Measurements from ENCODE around the gene BLMH. TPM values are rescaled to one million over a fixed set of nuclear protein-coding genes. Genes with fewer than 3 reads are reported as not detected.
"Not testable (repeated sequence)": the region's sequence is repeated elsewhere in the genome, so short reads cannot be mapped to it uniquely, and the experiment has no call there.

Gene BLMH
- total and polyA plus RNA-seq, 8 donors, result 11.8 to 24.6 (median 17.6) TPM

- WGBS, 2 donors, result 88 to 89% methylated on average over 7 of the region's 7 CpGs
- intact Hi-C loops (cut with DNase I), result no loop called here
- no peak overlapping the region for H3K4me3 ChIP-seq
- ATAC-seq (no peak), DNase-seq (no peak), FAIRE-seq (no peak)
- no peaks in the 10 kb centered on the region for H3K9me3 ChIP-seq
- H3K27ac ChIP-seq, result no peak overlapping the region
- H3K27me3 ChIP-seq, result no peaks in the 10 kb centered on the region
- TF ChIP-seq, protein P1, sequence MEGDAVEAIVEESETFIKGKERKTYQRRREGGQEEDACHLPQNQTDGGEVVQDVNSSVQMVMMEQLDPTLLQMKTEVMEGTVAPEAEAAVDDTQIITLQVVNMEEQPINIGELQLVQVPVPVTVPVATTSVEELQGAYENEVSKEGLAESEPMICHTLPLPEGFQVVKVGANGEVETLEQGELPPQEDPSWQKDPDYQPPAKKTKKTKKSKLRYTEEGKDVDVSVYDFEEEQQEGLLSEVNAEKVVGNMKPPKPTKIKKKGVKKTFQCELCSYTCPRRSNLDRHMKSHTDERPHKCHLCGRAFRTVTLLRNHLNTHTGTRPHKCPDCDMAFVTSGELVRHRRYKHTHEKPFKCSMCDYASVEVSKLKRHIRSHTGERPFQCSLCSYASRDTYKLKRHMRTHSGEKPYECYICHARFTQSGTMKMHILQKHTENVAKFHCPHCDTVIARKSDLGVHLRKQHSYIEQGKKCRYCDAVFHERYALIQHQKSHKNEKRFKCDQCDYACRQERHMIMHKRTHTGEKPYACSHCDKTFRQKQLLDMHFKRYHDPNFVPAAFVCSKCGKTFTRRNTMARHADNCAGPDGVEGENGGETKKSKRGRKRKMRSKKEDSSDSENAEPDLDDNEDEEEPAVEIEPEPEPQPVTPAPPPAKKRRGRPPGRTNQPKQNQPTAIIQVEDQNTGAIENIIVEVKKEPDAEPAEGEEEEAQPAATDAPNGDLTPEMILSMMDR (IDR thresholded peaks at IDR 0.05), result no peak
- no peaks in the 10 kb centered on the region for H3K4me1 ChIP-seq
- no peaks in the 10 kb centered on the region for H3K36me3 ChIP-seq
Observed at GRCh38 chr17:30230596-30231125, 61.1 kb downstream of the BLMH start.

DNA sequence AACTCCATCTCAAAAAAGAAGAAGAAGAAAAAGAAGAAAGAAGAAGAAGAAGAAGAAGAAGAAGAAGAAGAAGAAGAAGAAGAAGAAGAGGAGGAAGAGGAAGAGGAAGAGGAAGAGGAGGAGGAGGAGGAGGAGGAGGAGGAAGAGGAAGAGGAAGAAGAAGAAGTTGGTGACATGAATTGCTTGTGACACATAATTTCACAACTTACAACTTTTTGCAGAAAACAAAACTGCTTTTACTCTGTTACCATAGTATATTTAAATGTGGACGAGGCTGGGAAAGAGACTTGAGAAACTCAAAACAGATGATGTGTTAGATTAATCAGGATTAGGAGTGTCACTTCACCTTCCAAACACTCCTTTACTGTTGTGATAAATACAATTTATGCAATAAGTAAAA lies 61.7 kb downstream of the BLMH start:
- H3K9me3 ChIP-seq; ATAC-seq; H3K4me1 ChIP-seq; H3K27ac ChIP-seq; DNase-seq; H3K4me3 ChIP-seq; intact Hi-C loops (cut with DNase I); H3K27me3 ChIP-seq; FAIRE-seq; H3K36me3 ChIP-seq: not testable (repeated sequence)
- 60 to 85% methylated on average over 1 of the region's 1 CpG for WGBS, 2 donors

DNA sequence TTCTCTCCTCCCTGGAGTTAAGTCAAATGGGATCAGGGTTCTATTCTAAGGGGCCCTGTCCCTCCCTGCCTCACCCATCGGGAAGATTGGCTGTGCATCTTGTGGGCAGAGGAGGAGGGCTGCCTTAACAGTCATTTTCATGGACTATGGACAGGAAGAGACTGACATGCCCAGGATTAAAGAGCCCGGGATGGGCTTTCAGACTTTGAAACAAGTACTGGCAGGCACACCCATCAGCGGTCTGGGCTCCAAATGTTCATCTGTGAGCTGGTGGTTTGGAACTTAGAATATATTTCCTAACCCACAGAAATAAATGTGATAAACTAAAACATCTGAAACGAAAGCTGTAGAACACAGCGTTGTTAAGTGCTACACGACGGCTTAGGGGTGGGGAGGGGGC lies 62.7 kb downstream of the BLMH start:
- TF ChIP-seq, protein P1 (IDR thresholded peaks at IDR 0.05), result no peak
- Histone ChIP-seq H3K27ac (no peak overlapping the region), H3K36me3 (no peaks in the 10 kb centered on the region), H3K4me3 (no peak overlapping the region), H3K27me3 (no peaks in the 10 kb centered on the region), H3K4me1 (no peaks in the 10 kb centered on the region), H3K9me3 (no peaks in the 10 kb centered on the region)
- ATAC-seq, result no peak
- FAIRE-seq, result no peak
- WGBS, 2 donors, result 69 to 76% methylated on average over 7 of the region's 7 CpGs
- intact Hi-C loops (cut with DNase I), result no loop called here
- no peak for DNase-seq

- Histone ChIP-seq H3K27ac (no peak overlapping the region), H3K9me3 (no peaks in the 10 kb centered on the region), H3K4me1 (no peaks in the 10 kb centered on the region), H3K27me3 (no peaks in the 10 kb centered on the region), H3K4me3 (no peak overlapping the region), H3K36me3 (no peaks in the 10 kb centered on the region)
- DNase-seq, result no peak
- TF ChIP-seq, protein P1 (IDR thresholded peaks at IDR 0.05), result no peak
- WGBS, 2 donors, result 87 to 92% methylated on average over 3 of the region's 3 CpGs
- intact Hi-C loops (cut with DNase I), result no loop called here
- no peak for FAIRE-seq
- no peak for ATAC-seq
Observed at GRCh38 chr17:30228011-30228410, 63.7 kb downstream of the BLMH start.

DNA sequence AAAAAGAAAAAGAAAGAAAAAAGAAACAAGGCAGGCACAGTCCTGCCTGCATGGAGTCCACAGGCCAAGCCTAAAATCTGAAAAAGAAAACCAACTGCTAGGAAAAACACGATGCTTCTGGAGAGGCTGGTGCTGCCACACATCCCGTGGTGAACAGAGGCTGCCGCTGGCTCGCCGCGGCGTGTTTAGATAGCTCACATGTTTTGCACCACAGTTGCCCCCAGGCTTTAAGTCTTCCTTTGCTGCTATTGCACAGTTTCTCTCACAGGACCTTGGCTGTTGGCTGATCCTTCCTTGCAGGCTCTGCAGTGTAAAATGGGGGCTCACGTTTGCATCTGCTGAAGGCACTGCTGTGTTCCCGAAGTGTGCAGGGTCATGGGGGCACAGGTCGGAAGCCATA lies 64.9 kb downstream of the BLMH start:
- DNase-seq, result no peak
- FAIRE-seq, result no peak
- WGBS, 2 donors, result 79 to 85% methylated on average over 10 of the region's 10 CpGs
- Histone ChIP-seq H3K27ac (no peak overlapping the region), H3K27me3 (no peaks in the 10 kb centered on the region), H3K36me3 (no peaks in the 10 kb centered on the region), H3K4me3 (no peak overlapping the region), H3K4me1 (no peaks in the 10 kb centered on the region), H3K9me3 (no peaks in the 10 kb centered on the region)
- intact Hi-C loops (cut with DNase I), result no loop called here
- ATAC-seq, result no peak
- TF ChIP-seq, protein P1 (IDR thresholded peaks at IDR 0.05), result no peak
